ENCODE results near the gene SNED1. TPM values are rescaled to one million over a fixed set of nuclear protein-coding genes. Genes with fewer than 3 reads are reported as not detected.
A peak's percentile ranks its signal among the peaks of the same experiment; 100 is the strongest.

SNED1 gene
- polyA plus RNA-seq, 3 donors from 2014 or later: 0.24 to 0.56 TPM; not detected in 1

- DNase-seq: no peak
- Mint-ChIP-seq H3K4me1 (no peaks in the 10 kb centered on the region), H3K27ac (no peak overlapping the region), H3K9me3 (no peaks in the 10 kb centered on the region), H3K36me3 (peaks cover 0 to 6% (median 5%) of the 10 kb centered on the region in 3 donors), H3K4me3 (no peak overlapping the region), H3K27me3 (ENCODE audit: low read depth in 3 of 3) (no peaks in the 10 kb centered on the region)
Measured at GRCh38 chr2:241126771-241127202, 128.4 kb downstream of the SNED1 start.

- Mint-ChIP-seq H3K9me3 (no peaks in the 10 kb centered on the region), H3K36me3 (peaks cover 0 to 9% (median 7%) of the 10 kb centered on the region in 3 donors), H3K27me3 (ENCODE audit: low read depth in 3 of 3) (no peaks in the 10 kb centered on the region), H3K27ac (no peak overlapping the region), H3K4me1 (no peaks in the 10 kb centered on the region), H3K4me3 (no peak overlapping the region)
- DNase-seq: no peak
Measured at GRCh38 chr2:241128266-241128665, 129.8 kb downstream of the SNED1 start.

GRCh38 chr2:241129086-241129871, 130.9 kb downstream of the SNED1 start:
- DNase-seq: no peak
- H3K4me3 Mint-ChIP-seq: no peak overlapping the region
- no peaks in the 10 kb centered on the region for H3K4me1 Mint-ChIP-seq
- peaks cover 0 to 13% (median 7%) of the 10 kb centered on the region in 3 donors for H3K36me3 Mint-ChIP-seq
- H3K9me3 Mint-ChIP-seq: no peaks in the 10 kb centered on the region
- H3K27ac Mint-ChIP-seq: no peak overlapping the region
- no peaks in the 10 kb centered on the region for H3K27me3 Mint-ChIP-seq (ENCODE audit: low read depth in 3 of 3)

- Mint-ChIP-seq H3K27ac (no peak overlapping the region), H3K9me3 (no peaks in the 10 kb centered on the region), H3K27me3 (ENCODE audit: low read depth in 3 of 3) (no peaks in the 10 kb centered on the region), H3K4me3 (no peak overlapping the region), H3K4me1 (no peaks in the 10 kb centered on the region), H3K36me3 (peaks cover 0 to 13% (median 7%) of the 10 kb centered on the region in 3 donors)
- no peak for DNase-seq
Measured at GRCh38 chr2:241130316-241130715, 131.9 kb downstream of the SNED1 start.

GRCh38 chr2:241131531-241131930, 133.1 kb downstream of the SNED1 start:
- Mint-ChIP-seq H3K4me3 (no peak overlapping the region), H3K9me3 (no peaks in the 10 kb centered on the region), H3K27me3 (ENCODE audit: low read depth in 3 of 3) (no peaks in the 10 kb centered on the region), H3K27ac (no peak overlapping the region), H3K36me3 (peaks cover 0 to 13% (median 10%) of the 10 kb centered on the region in 3 donors), H3K4me1 (no peaks in the 10 kb centered on the region)
- DNase-seq: no peak

GRCh38 chr2:241132538-241133435, 134.4 kb downstream of the SNED1 start:
- Mint-ChIP-seq H3K9me3 (no peaks in the 10 kb centered on the region), H3K4me1 (no peaks in the 10 kb centered on the region), H3K36me3 (peaks cover 0 to 13% (median 11%) of the 10 kb centered on the region in 3 donors), H3K27me3 (ENCODE audit: low read depth in 3 of 3) (no peaks in the 10 kb centered on the region), H3K27ac (peak overlapping the region in 1 of 6 donors; percentile 59), H3K4me3 (no peak overlapping the region)
- no peak for DNase-seq

- Mint-ChIP-seq H3K9me3 (no peaks in the 10 kb centered on the region), H3K27ac (no peak overlapping the region), H3K4me3 (no peak overlapping the region)
Measured at GRCh38 chr2:241133436-241133820, 135.0 kb downstream of the SNED1 start.

GRCh38 chr2:241134711-241135110, 136.3 kb downstream of the SNED1 start:
- Mint-ChIP-seq H3K4me3 (no peak overlapping the region), H3K9me3 (no peaks in the 10 kb centered on the region), H3K4me1 (no peaks in the 10 kb centered on the region), H3K36me3 (peaks cover 0 to 21% (median 20%) of the 10 kb centered on the region in 3 donors), H3K27me3 (ENCODE audit: low read depth in 3 of 3) (no peaks in the 10 kb centered on the region), H3K27ac (no peak overlapping the region)
- no peak for DNase-seq

More at GRCh38 chr2:241133436-241133820, 135.0 kb downstream of the SNED1 start:
- Mint-ChIP-seq H3K27me3 (ENCODE audit: low read depth in 3 of 3) (no peaks in the 10 kb centered on the region), H3K4me1 (no peaks in the 10 kb centered on the region), H3K36me3 (peaks cover 0 to 16% (median 14%) of the 10 kb centered on the region in 3 donors)
- DNase-seq: no peak

GRCh38 chr2:241135737-241136136, 137.3 kb downstream of the SNED1 start:
- Mint-ChIP-seq H3K36me3 (peaks cover 0 to 21% (median 20%) of the 10 kb centered on the region in 3 donors), H3K4me3 (no peak overlapping the region), H3K27me3 (ENCODE audit: low read depth in 3 of 3) (no peaks in the 10 kb centered on the region)

GRCh38 chr2:241136191-241136590, 137.8 kb downstream of the SNED1 start:
- Mint-ChIP-seq H3K27ac (no peak overlapping the region), H3K9me3 (no peaks in the 10 kb centered on the region), H3K27me3 (ENCODE audit: low read depth in 3 of 3) (no peaks in the 10 kb centered on the region), H3K4me1 (no peaks in the 10 kb centered on the region), H3K36me3 (peaks cover 0 to 21% (median 20%) of the 10 kb centered on the region in 3 donors), H3K4me3 (no peak overlapping the region)
- no peak for DNase-seq

More at GRCh38 chr2:241135737-241136136, 137.3 kb downstream of the SNED1 start:
- H3K9me3 Mint-ChIP-seq: no peaks in the 10 kb centered on the region
- DNase-seq: no peak
- no peak overlapping the region for H3K27ac Mint-ChIP-seq
- no peaks in the 10 kb centered on the region for H3K4me1 Mint-ChIP-seq

- no peaks in the 10 kb centered on the region for H3K4me1 Mint-ChIP-seq
- no peaks in the 10 kb centered on the region for H3K27me3 Mint-ChIP-seq (ENCODE audit: low read depth in 3 of 3)
- H3K4me3 Mint-ChIP-seq: no peak overlapping the region
- no peak overlapping the region for H3K27ac Mint-ChIP-seq
- no peak for DNase-seq
- H3K36me3 Mint-ChIP-seq: peaks cover 0 to 21% (median 20%) of the 10 kb centered on the region in 3 donors
- no peaks in the 10 kb centered on the region for H3K9me3 Mint-ChIP-seq
Measured at GRCh38 chr2:241136661-241137260, 138.3 kb downstream of the SNED1 start.

- H3K9me3 Mint-ChIP-seq: no peaks in the 10 kb centered on the region
- DNase-seq: no peak
- H3K36me3 Mint-ChIP-seq: peaks cover 0 to 23% (median 23%) of the 10 kb centered on the region in 3 donors
- H3K27ac Mint-ChIP-seq: no peak overlapping the region
- H3K27me3 Mint-ChIP-seq (ENCODE audit: low read depth in 3 of 3): no peaks in the 10 kb centered on the region
- H3K4me1 Mint-ChIP-seq: no peaks in the 10 kb centered on the region
- no peak overlapping the region for H3K4me3 Mint-ChIP-seq
Measured at GRCh38 chr2:241137276-241138190, 139.1 kb downstream of the SNED1 start.

- DNase-seq: no peak
- Mint-ChIP-seq H3K4me3 (no peak overlapping the region), H3K36me3 (peaks cover 0 to 17% (median 15%) of the 10 kb centered on the region in 3 donors), H3K9me3 (no peaks in the 10 kb centered on the region), H3K27me3 (ENCODE audit: low read depth in 3 of 3) (no peaks in the 10 kb centered on the region), H3K4me1 (no peaks in the 10 kb centered on the region), H3K27ac (no peak overlapping the region)
Measured at GRCh38 chr2:241138471-241138870, 140.1 kb downstream of the SNED1 start.

Measured in immature natural killer cell (primary cell).